ENCODE results near the gene ATAD3B.

DNA sequence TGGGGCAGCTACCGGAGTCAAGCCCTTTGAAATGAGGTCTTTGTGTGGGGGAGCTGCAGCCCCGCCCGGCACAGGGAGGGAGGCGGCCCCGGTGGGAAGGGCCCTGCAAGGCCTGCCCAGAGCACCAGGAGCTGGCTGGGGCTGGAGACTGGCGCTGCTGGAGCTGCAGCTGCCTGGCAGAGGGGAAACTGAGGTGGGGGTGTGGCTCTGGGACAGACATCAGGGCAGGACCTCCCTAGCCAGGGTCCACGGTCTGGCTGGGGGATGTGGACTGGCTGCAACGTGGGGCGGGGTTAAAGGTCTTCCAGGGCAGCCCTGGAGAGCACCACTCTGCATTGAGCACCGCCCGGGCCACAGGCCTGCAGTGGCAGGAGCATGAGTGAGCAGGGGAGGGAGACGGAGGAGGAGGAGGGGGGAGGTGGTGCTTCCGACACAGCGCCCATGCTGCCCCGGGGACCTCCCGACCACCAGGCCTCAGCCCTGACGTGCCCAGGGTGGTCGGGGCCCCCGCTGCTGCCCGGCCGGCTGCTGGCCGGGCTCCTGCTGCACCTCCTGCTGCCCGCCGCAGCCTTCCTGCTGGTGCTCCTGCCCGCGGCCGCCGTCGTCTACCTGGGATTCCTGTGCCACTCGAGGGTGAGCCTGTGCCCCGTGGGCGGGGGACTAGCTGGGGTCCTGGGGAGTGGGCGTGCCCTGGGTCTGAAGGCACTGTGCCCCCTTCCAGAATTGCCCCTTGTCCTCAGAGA lies 45.6 kb upstream of the ATAD3B start:
- TF ChIP-seq CTCF (IDR thresholded peaks at IDR 0.05) (no peak), JUN (CRISPR knock-in tag; IDR thresholded peaks at IDR 0.05) (no peak), ZNF121 (CRISPR knock-in tag; IDR thresholded peaks at IDR 0.05) (no peak), ETV6 (CRISPR knock-in tag; IDR thresholded peaks at IDR 0.05) (0 out of 2 replicates have a peak, but pooled peaks have one; percentile 40), E2F1 (CRISPR knock-in tag; IDR thresholded peaks at IDR 0.05) (no peak)
- TF ChIP-seq, protein P1, sequence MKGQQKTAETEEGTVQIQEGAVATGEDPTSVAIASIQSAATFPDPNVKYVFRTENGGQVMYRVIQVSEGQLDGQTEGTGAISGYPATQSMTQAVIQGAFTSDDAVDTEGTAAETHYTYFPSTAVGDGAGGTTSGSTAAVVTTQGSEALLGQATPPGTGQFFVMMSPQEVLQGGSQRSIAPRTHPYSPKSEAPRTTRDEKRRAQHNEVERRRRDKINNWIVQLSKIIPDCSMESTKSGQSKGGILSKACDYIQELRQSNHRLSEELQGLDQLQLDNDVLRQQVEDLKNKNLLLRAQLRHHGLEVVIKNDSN (CRISPR knock-in tag; IDR thresholded peaks at IDR 0.05) = no peak

All from WTC11 (cell line).